Ishikawa (cell line): ENCODE data around the gene HARS1.

ENCODE experiments used
- CEBPB ChIP-seq: IDR thresholded peaks from 2 replicates; pipeline ENCODE4 v1.6.1; 2012
- CREB1 ChIP-seq: IDR thresholded peaks from 2 replicates; pipeline ENCODE4 v1.6.1; 2012; ENCODE audit warnings: low read depth
- EGR1 ChIP-seq: IDR thresholded peaks from 2 replicates; pipeline ENCODE4 v1.6.1; 2012
- EP300 ChIP-seq: IDR thresholded peaks from 2 replicates; pipeline ENCODE4 v1.6.1; 2012; ENCODE audit warnings: borderline replicate concordance
- FOXM1 ChIP-seq: IDR thresholded peaks from 2 replicates; pipeline ENCODE4 v1.6.1; 2012; ENCODE audit warnings: low read depth, borderline replicate concordance
- MAX ChIP-seq: IDR thresholded peaks from 2 replicates; pipeline ENCODE4 v1.6.1; 2012
- NFIC ChIP-seq: IDR thresholded peaks from 2 replicates; pipeline ENCODE4 v1.6.1; 2012
- RAD21 ChIP-seq: IDR thresholded peaks from 2 replicates; pipeline ENCODE4 v1.6.1; 2012; ENCODE audit warnings: low read depth
- REST ChIP-seq: IDR thresholded peaks from 2 replicates; pipeline ENCODE4 v1.6.1; 2012; ENCODE audit warnings: low read depth, mild to moderate bottlenecking
- TAF1 ChIP-seq: IDR thresholded peaks from 2 replicates; pipeline ENCODE4 v1.6.1; 2012; ENCODE audit warnings: low read depth, mild to moderate bottlenecking
- TCF12 ChIP-seq: IDR thresholded peaks from 2 replicates; pipeline ENCODE4 v1.6.1; 2012; ENCODE audit warnings: low read depth
- TEAD4 ChIP-seq: IDR thresholded peaks from 2 replicates; pipeline ENCODE4 v1.6.1; 2012
- USF1 ChIP-seq: IDR thresholded peaks from 2 replicates; pipeline ENCODE4 v1.6.1; 2012
- YY1 ChIP-seq: IDR thresholded peaks from 2 replicates; pipeline ENCODE4 v1.6.1; 2012; ENCODE audit warnings: low read depth
- ZBTB7A ChIP-seq: IDR thresholded peaks from 2 replicates; pipeline ENCODE4 v1.6.1; 2012; ENCODE audit warnings: low read depth

Gene HARS1

GRCh38 chr5:140690941-140691924 is at the start of gene HARS1, which contains the start of gene HARS2:
Gene HARS1 (minus strand): TSS chr5:140691370. CDS start chr5:140691304, 66 bp downstream.
Gene HARS2 (plus strand): TSS chr5:140691455. CDS start chr5:140691649, 194 bp downstream.
- TF ChIP-seq TCF12 (peak; percentile 57), FOXM1 (no peak; the same call in 1 of the 2 replicates), TAF1 (peak; percentile 93), NFIC (peak; percentile 36; the same call in 1 of the 2 replicates), CREB1 (no peak), USF1 (no peak), RAD21 (no peak), MAX (peak; percentile 68), TEAD4 (no peak), EP300 (no peak), YY1 (no peak), REST (no peak), EGR1 (no peak), CEBPB (0 out of 2 replicates have a peak, but pooled peaks have one; percentile 28), ZBTB7A (0 out of 2 replicates have a peak, but pooled peaks have one; percentile 43)

- no peak for TF ChIP-seq MAX
These were observed 46.3 kb upstream of the HARS1 start for GRCh38 chr5:140737486-140737885.

- TF ChIP-seq FOXM1 = no peak
- TF ChIP-seq RAD21 = peak; percentile 56
These were observed 43.2 kb upstream of the HARS1 start for GRCh38 chr5:140734354-140734753.

- TF ChIP-seq CEBPB (no peak), TAF1 (no peak)
These were observed 41.9 kb upstream of the HARS1 start for GRCh38 chr5:140733098-140733497.

- TF ChIP-seq CEBPB (peak; percentile 25; the same call in 1 of the 2 replicates), YY1 (no peak), TCF12 (no peak), CREB1 (peak; percentile 81), NFIC (no peak), ZBTB7A (no peak), EGR1 (no peak), RAD21 (no peak), FOXM1 (no peak), EP300 (peak; percentile 13; the same call in 1 of the 2 replicates), TEAD4 (peak; percentile 88), USF1 (peak; percentile 1; the same call in 1 of the 2 replicates), REST (peak; percentile 77), MAX (no peak), TAF1 (no peak)
These were observed 34.8 kb upstream of the HARS1 start for GRCh38 chr5:140725799-140726471.
